ENCODE results near the gene NHEJ1. TPM values are rescaled to one million over a fixed set of nuclear protein-coding genes. Genes with fewer than 3 reads are reported as not detected.
A peak's percentile ranks its signal among the peaks of the same experiment; 100 is the strongest.

The NHEJ1 gene
- total and polyA plus RNA-seq, 2 of the 13 experiments (the other 11 are each of a cell fraction or from before 2014, with no cell fraction given): 30.0 to 30.7 TPM

DNA sequence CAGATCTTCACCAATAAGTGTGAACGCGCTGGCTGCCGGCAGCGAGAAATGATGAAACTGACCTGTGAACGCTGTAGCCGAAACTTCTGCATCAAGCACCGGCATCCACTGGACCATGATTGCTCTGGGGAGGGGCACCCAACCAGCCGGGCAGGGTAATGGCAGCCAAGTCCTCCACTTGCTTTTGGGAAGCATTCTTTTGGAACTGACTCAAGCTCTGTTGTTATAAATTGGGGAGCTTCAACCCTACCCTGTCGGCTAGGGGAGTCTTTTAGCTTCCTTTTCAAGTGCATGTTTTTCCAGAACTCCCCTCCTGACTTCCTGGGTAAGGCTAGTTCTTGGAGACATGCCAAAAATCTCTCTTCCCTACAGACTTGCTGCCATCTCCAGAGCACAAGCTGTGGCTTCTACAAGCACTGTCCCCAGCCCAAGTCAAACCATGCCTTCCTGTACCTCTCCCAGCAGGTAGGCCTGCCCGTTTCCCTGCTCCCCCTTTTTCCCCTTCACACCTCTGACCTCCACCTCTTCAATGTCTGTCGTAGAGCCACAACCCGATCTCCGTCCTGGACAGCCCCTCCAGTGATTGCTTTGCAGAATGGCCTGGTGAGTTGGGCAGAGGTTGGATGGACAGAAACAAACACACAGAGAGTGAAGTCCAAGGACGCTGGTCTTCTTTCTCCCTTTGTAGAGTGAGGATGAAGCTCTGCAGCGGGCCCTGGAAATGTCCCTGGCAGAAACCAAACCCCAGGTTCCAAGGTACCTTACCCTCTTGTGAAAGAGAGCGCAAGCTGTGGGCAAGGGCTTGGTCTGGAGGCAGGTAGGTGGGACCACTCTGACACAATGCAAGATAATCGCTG lies 47.5 kb upstream of the NHEJ1 start (continued):
- no peak for TF ChIP-seq AKNA (CRISPR knock-in tag; IDR thresholded peaks at IDR 0.05; ENCODE audit: borderline replicate concordance)
- no peak for TF ChIP-seq TAF15 (IDR thresholded peaks at IDR 0.05; ENCODE audit: low read depth, low read length, poor library complexity, severe bottlenecking)
- TF ChIP-seq FOSL2 (CRISPR knock-in tag; IDR thresholded peaks at IDR 0.05): peak; percentile 46; the same call in 1 of the 2 replicates
- no peak for TF ChIP-seq SETDB1 (CRISPR knock-in tag; IDR thresholded peaks at IDR 0.05; ENCODE audit: borderline replicate concordance)
- TF ChIP-seq POLR2AphosphoS2 (IDR thresholded peaks at IDR 0.05; ENCODE audit: low read depth, low read length): no peak; the same call in 1 of the 2 replicates
- no peak for TF ChIP-seq TBL1XR1 (IDR thresholded peaks at IDR 0.05; ENCODE audit: borderline replicate concordance, low read length, partially characterized antibody)
- no peak for TF ChIP-seq CHCHD3 (CRISPR knock-in tag; IDR thresholded peaks at IDR 0.05)
- TF ChIP-seq ZNF878 (CRISPR knock-in tag; IDR thresholded peaks at IDR 0.05): no peak; the same call in 1 of the 2 replicates
- TF ChIP-seq, protein P1, sequence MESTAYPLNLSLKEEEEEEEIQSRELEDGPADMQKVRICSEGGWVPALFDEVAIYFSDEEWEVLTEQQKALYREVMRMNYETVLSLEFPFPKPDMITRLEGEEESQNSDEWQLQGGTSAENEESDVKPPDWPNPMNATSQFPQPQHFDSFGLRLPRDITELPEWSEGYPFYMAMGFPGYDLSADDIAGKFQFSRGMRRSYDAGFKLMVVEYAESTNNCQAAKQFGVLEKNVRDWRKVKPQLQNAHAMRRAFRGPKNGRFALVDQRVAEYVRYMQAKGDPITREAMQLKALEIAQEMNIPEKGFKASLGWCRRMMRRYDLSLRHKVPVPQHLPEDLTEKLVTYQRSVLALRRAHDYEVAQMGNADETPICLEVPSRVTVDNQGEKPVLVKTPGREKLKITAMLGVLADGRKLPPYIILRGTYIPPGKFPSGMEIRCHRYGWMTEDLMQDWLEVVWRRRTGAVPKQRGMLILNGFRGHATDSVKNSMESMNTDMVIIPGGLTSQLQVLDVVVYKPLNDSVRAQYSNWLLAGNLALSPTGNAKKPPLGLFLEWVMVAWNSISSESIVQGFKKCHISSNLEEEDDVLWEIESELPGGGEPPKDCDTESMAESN (CRISPR knock-in tag; conservative IDR thresholded peaks at IDR 0.05): peak; percentile 74
- TF ChIP-seq ZNF782 (CRISPR knock-in tag; IDR thresholded peaks at IDR 0.05; ENCODE audit: borderline replicate concordance): no peak; the same call in 1 of the 2 replicates
- TF ChIP-seq CC2D1A (CRISPR knock-in tag; IDR thresholded peaks at IDR 0.05): 0 out of 2 replicates have a peak, but pooled peaks have one; percentile 23
- TF ChIP-seq ZSCAN25 (CRISPR knock-in tag; IDR thresholded peaks at IDR 0.05): peak; percentile 81
- no peak for TF ChIP-seq SNAPC2 (CRISPR knock-in tag; IDR thresholded peaks at IDR 0.05)
- TF ChIP-seq HNF1B (CRISPR knock-in tag; IDR thresholded peaks at IDR 0.05): peak; percentile 87
- no peak for TF ChIP-seq ETS1 (CRISPR knock-in tag; IDR thresholded peaks at IDR 0.05)
- no peak for TF ChIP-seq STAG1 (CRISPR knock-in tag; IDR thresholded peaks at IDR 0.05)
- no peak for TF ChIP-seq ZNF597 (CRISPR knock-in tag; IDR thresholded peaks at IDR 0.05)
- no peak for TF ChIP-seq PHB2 (IDR thresholded peaks at IDR 0.05; ENCODE audit: partially characterized antibody)

All from HepG2 (cell line).